Gastroesophageal sphincter (tissue), 4 donors: Measurements from ENCODE around the gene KHDRBS2. TPM values are rescaled to one million over a fixed set of nuclear protein-coding genes. Genes with fewer than 3 reads are reported as not detected.

Experiments
- ATAC-seq: fragments of 150-250 bp; one replicate; pipeline ENCODE4 v1.9.1; 2016; ENCODE audit warnings: mild to moderate bottlenecking, moderate library complexity
- H3K27ac ChIP-seq, 4 donors: fragments of 200-600 bp; sonication (generic) in 3 of 4; 1 replicate in 3 of 4; 2 replicates in 1 of 4; pipeline ENCODE4 v1.5.1; 2016 to 2019
- H3K27me3 ChIP-seq: fragments of 200-600 bp; sonication (generic); one replicate; pipeline ENCODE4 v1.5.1; 2019
- H3K36me3 ChIP-seq, 2 donors: fragments of 200-600 bp; sonication (generic); one replicate each; pipeline ENCODE4 v1.5.1; 2019; ENCODE audit warnings: control low read depth in 1 of 2
- H3K4me1 ChIP-seq, 3 donors: fragments of 200-600 bp; sonication (generic); 1 replicate in 2 of 3; 2 replicates in 1 of 3; pipeline ENCODE4 v1.5.1; 2016 to 2019; ENCODE audit warnings: control low read depth in 2 of 3
- H3K4me3 ChIP-seq, 2 donors: fragments of 200-600 bp; sonication (generic); one replicate each; pipeline ENCODE4 v1.5.1; 2019; ENCODE audit warnings: mild to moderate bottlenecking in 1 of 2, moderate library complexity in 1 of 2
- H3K9me3 ChIP-seq, 3 donors: fragments of 200-600 bp; sonication (generic); one replicate each; pipeline ENCODE4 v1.5.1; 2017 to 2019; ENCODE audit warnings: control low read depth in 2 of 3
- CTCF ChIP-seq, 4 experiments: fragments of 200-600 bp in 2 of 4; fragments of 450-650 bp in 2 of 4; sonication (generic) in 1 of 4; IDR thresholded peaks; one replicate each; pipeline ENCODE4 v1.5.1; 2017 to 2019; ENCODE audit warnings: antibody characterized with exemption in 4 of 4, mild to moderate bottlenecking in 2 of 4, moderate library complexity in 2 of 4
- EP300 ChIP-seq: sonication (generic); formaldehyde crosslinking; IDR thresholded peaks from one replicate; pipeline ENCODE4 v1.6.1; 2017; ENCODE audit warnings: antibody characterized with exemption, mild to moderate bottlenecking
- POLR2A ChIP-seq, 2 donors: fragments of 450-650 bp; IDR thresholded peaks; one replicate each; pipeline ENCODE4 v1.6.1; 2017; ENCODE audit warnings: antibody characterized with exemption in 2 of 2, mild to moderate bottlenecking in 2 of 2, moderate library complexity in 1 of 2
- POLR2AphosphoS5 ChIP-seq: sonication (generic); formaldehyde crosslinking; IDR thresholded peaks from one replicate; pipeline ENCODE4 v1.6.1; 2017; ENCODE audit warnings: antibody characterized with exemption
- WGBS, 2 donors: methylation state at CpG; one replicate each; pipeline ENCODE4 v1.1.5; 2018; ENCODE audit warnings: low coverage in 1 of 2; 5-methylcytosine and 5-hydroxymethylcytosine counted together
- total RNA-seq, 4 donors: library from RNA; depleted of rRNA; stranded (reverse); fragments of >200 nt; gene quantifications; one replicate each; pipeline ENCODE4 v1.1.0, GENCODE V29; 2016

KHDRBS2 gene
- total RNA-seq, 4 donors from 2014 or later, result 0.62 to 0.81 TPM; not detected in 2

GRCh38 chr6:62167736-62168135 lies 118.3 kb downstream of the KHDRBS2 start:
- H3K9me3 ChIP-seq, result no peaks in the 10 kb centered on the region
- H3K4me1 ChIP-seq, result no peaks in the 10 kb centered on the region
- no peaks in the 10 kb centered on the region for H3K27me3 ChIP-seq
- TF ChIP-seq EP300 (no peak), CTCF (IDR thresholded peaks at IDR 0.05) (no peak), POLR2A (IDR thresholded peaks at IDR 0.05) (no peak), POLR2AphosphoS5 (no peak)
- H3K4me3 ChIP-seq, result no peak overlapping the region
- no peak overlapping the region for H3K27ac ChIP-seq
- no peak for ATAC-seq
- no peaks in the 10 kb centered on the region for H3K36me3 ChIP-seq
- 30 to 46% methylated on average over 2 to 4 of the region's 4 CpGs for WGBS, 2 donors

- no peak for TF ChIP-seq POLR2AphosphoS5
- no peak for TF ChIP-seq EP300
- TF ChIP-seq CTCF (IDR thresholded peaks at IDR 0.05), result no peak
- TF ChIP-seq POLR2A (IDR thresholded peaks at IDR 0.05), result no peak
- 89 to 91% methylated on average over 4 of the region's 4 CpGs for WGBS, 2 donors
- no peak overlapping the region for H3K4me3 ChIP-seq
- no peaks in the 10 kb centered on the region for H3K9me3 ChIP-seq
- ATAC-seq, result no peak
- no peaks in the 10 kb centered on the region for H3K27me3 ChIP-seq
- no peaks in the 10 kb centered on the region for H3K36me3 ChIP-seq
- H3K27ac ChIP-seq, result no peak overlapping the region
- no peaks in the 10 kb centered on the region for H3K4me1 ChIP-seq
Measured at GRCh38 chr6:62162858-62163257, 123.2 kb downstream of the KHDRBS2 start.

- TF ChIP-seq POLR2A (IDR thresholded peaks at IDR 0.05) (no peak), POLR2AphosphoS5 (no peak), CTCF (IDR thresholded peaks at IDR 0.05) (no peak), EP300 (no peak)
- 71 to 94% methylated on average over 3 of the region's 3 CpGs for WGBS, 2 donors
- no peak overlapping the region for H3K27ac ChIP-seq
- ATAC-seq, result no peak
- H3K4me1 ChIP-seq, result no peaks in the 10 kb centered on the region
- no peak overlapping the region for H3K4me3 ChIP-seq
- H3K9me3 ChIP-seq, result no peaks in the 10 kb centered on the region
- H3K27me3 ChIP-seq, result no peaks in the 10 kb centered on the region
- no peaks in the 10 kb centered on the region for H3K36me3 ChIP-seq
Measured at GRCh38 chr6:62152796-62153195, 133.2 kb downstream of the KHDRBS2 start.

DNA sequence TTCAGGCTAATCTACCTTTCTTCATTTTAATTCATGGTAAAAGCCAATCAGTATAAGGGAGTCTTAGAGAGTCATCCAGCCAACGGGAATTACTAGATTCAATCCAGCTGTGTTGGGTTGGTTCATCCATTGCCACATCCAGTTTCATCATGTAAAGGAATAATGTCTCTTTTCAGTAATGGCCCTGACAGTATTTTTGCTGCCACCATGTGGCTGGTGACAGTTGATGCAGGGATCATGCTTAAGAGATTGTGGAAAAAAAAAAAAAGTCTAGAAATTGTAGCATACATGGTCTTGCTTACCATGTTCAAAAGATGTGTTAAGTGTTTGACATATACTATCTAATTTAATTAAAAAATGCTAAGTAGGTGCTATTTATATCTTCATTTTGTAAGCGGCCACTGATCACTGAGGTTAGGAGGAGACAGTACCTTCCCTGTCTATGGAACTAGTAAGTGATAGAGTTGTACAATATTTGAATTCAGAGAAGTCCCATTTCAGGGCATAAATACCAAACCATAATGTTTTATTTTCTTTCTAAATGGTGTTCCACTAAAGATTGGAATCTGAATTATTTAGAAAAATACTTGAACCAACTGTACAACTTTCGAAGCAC lies 135.9 kb downstream of the KHDRBS2 start:
- 59 to 81% methylated on average over 3 of the region's 3 CpGs for WGBS, 2 donors
- Histone ChIP-seq H3K4me1 (peaks cover 0 to 6% (median 0%) of the 10 kb centered on the region in 3 donors), H3K4me3 (no peak overlapping the region), H3K27me3 (no peaks in the 10 kb centered on the region), H3K9me3 (no peaks in the 10 kb centered on the region), H3K36me3 (no peaks in the 10 kb centered on the region), H3K27ac (no peak overlapping the region)
- TF ChIP-seq POLR2A (IDR thresholded peaks at IDR 0.05) (no peak), CTCF (IDR thresholded peaks at IDR 0.05) (peak in 3 of 4 experiments; percentile 11 to 44 (median 23))
- ATAC-seq, result no peak
